ACC112 (cell line): Measurements from ENCODE around the gene MOB2.

Experiments used
- H2AFZ ChIP-seq: fragments of 200-600 bp; sonication (generic); one replicate; pipeline ENCODE4 v1.6.0; 2017; ENCODE audit warnings: antibody characterized with exemption, low read length; ENCODE audit not compliant: unreplicated experiment
- H3K27ac ChIP-seq: fragments of 200-600 bp; sonication (generic); 2 replicates; pipeline ENCODE4 v1.5.1; 2014; ENCODE audit warnings: low read depth, mild to moderate bottlenecking, antibody characterized with exemption, low read length, moderate library complexity
- H3K27me3 ChIP-seq: fragments of 200-600 bp; sonication (generic); 2 replicates; pipeline ENCODE4 v1.6.1; 2014; ENCODE audit warnings: mild to moderate bottlenecking, antibody characterized with exemption, low read length, moderate library complexity, mixed read lengths; ENCODE audit not compliant: insufficient read depth
- H3K36me3 ChIP-seq: fragments of 200-600 bp; sonication (generic); 2 replicates; pipeline ENCODE4 v1.6.1; 2016; ENCODE audit warnings: mild to moderate bottlenecking, antibody characterized with exemption, low read length, moderate library complexity, mixed read lengths; ENCODE audit not compliant: insufficient read depth
- H3K4me1 ChIP-seq: fragments of 200-600 bp; sonication (generic); one replicate; pipeline ENCODE4 v1.6.1; 2016; ENCODE audit warnings: low read length, mixed read lengths; ENCODE audit not compliant: insufficient read depth, unreplicated experiment, control insufficient read depth
- H3K4me3 ChIP-seq: fragments of 200-600 bp; sonication (generic); 2 replicates; pipeline ENCODE4 v1.5.1; 2014; ENCODE audit warnings: mild to moderate bottlenecking, low read depth, low read length
- H3K79me2 ChIP-seq: fragments of 200-600 bp; sonication (generic); one replicate; pipeline ENCODE4 v1.6.0; 2016; ENCODE audit warnings: low read length; ENCODE audit not compliant: control insufficient read depth, unreplicated experiment, insufficient read depth

Gene MOB2

DNA sequence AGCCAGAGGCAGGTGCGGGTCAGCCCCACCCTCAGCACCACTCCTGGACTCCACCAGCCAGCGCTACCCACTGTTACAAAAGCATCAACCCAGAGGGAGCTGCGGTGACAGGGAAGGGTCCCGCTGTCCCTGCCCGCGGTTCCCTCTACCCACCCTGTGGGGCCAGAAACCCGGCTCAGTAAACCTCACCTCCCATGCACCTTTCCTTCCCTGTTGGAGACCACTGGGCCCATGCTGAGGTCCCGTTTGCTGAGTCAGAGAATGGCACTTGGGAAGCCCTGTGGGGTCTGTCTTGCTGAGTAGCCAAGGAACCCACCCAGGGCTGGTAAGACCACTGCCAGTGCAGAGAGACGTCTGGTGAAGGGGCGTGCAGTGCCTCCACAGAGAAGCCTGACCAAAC, 42.1 kb upstream of the MOB2 start:
- H3K27me3 ChIP-seq = no peaks in the 10 kb centered on the region
- no peak overlapping the region for H3K4me3 ChIP-seq
- peaks cover 2% of the 10 kb centered on the region for H3K4me1 ChIP-seq
- H3K27ac ChIP-seq = no peak overlapping the region
- peaks cover 48% of the 10 kb centered on the region for H3K79me2 ChIP-seq
- H2AFZ ChIP-seq = no peak overlapping the region
- no peaks in the 10 kb centered on the region for H3K36me3 ChIP-seq

DNA sequence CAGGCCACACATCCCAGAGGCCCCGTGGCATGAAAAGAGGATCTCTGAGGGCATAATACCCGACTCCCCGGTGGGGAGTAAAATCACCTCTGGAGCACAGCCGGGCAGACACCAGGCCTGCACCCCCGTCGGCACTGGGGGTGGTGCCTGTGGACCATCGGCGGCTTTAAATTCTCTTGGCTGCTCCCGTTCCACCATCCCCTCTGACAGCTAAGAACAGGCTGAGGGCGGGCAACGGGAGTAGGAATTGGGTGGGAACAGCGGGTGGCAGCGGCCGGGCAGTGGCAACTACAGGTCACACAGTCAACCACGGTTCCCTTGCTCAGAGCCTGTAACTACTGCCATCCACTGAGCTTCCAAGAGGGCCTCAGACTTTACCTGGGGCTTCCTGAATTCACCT, 40.2 kb upstream of the MOB2 start:
- H3K4me1 ChIP-seq = no peaks in the 10 kb centered on the region
- peaks cover 37% of the 10 kb centered on the region for H3K79me2 ChIP-seq
- no peak overlapping the region for H3K4me3 ChIP-seq
- no peaks in the 10 kb centered on the region for H3K27me3 ChIP-seq
- no peaks in the 10 kb centered on the region for H3K36me3 ChIP-seq
- H3K27ac ChIP-seq = no peak overlapping the region
- H2AFZ ChIP-seq = no peak overlapping the region

DNA sequence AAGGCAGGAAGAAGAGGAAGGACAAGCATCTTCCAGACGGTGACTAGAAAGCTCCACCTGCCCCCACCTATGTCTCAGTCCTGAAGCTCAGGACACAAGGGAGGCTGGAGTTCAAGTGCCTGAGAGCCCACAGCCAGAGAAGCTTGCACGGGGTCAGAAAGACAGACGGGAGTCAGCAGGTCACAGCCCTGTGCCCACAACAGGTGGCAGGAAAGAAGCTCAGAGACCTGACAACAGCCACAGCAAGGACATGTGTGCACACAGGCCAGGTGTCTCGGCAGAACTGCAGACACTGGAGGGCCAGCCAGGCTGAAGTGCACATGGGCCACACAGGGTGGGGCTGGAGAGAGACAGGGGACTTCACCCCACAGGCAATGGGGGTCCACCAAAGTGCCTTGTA, 37.2 kb upstream of the MOB2 start:
- Histone ChIP-seq H2AFZ (no peak overlapping the region), H3K27ac (no peak overlapping the region), H3K4me3 (no peak overlapping the region), H3K36me3 (no peaks in the 10 kb centered on the region), H3K4me1 (no peaks in the 10 kb centered on the region), H3K27me3 (no peaks in the 10 kb centered on the region), H3K79me2 (peaks cover 24% of the 10 kb centered on the region)

DNA sequence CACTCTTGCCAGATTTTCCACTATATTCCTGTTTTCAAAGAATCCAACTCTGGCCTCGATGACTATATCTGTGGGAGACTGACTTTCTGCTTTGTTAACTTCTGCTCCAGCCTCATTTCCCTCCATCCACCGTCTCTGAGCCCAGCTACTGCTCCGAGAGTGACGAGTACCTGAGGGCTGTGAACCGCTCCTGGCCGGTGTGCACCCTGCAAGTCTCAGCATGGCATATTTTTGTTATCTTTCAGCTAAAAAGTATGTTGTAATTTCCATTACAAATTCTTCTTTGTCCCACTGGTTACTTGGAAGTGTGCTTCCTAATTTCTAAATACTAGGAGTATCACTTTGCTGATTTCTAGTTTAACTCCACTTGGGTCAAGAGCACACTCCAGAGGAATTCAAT, 36.5 kb upstream of the MOB2 start:
- no peaks in the 10 kb centered on the region for H3K27me3 ChIP-seq
- H3K79me2 ChIP-seq = peaks cover 24% of the 10 kb centered on the region
- no peak overlapping the region for H3K27ac ChIP-seq
- no peaks in the 10 kb centered on the region for H3K4me1 ChIP-seq
- H2AFZ ChIP-seq = no peak overlapping the region
- H3K4me3 ChIP-seq = no peak overlapping the region
- no peaks in the 10 kb centered on the region for H3K36me3 ChIP-seq

DNA sequence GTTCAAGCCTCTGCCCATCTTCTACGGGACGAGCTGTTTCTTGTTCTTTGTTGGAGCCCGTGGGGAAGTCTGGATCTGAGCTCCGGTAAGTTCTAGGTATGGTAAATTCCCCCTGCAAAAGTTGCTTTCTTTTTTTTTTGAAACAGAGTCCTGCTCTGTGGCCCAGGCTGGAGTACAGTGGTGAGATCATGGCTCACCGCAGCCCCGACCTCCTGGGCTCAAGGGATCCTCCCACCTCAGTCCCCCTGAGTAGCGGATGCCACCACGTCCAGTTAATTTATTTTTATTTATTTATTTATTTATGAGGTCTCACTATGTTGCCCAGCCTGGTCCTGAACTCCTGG, 35.5 kb upstream of the MOB2 start:
- H3K27ac ChIP-seq = no peak overlapping the region
- H3K79me2 ChIP-seq = peaks cover 27% of the 10 kb centered on the region
- H2AFZ ChIP-seq = no peak overlapping the region
- no peaks in the 10 kb centered on the region for H3K36me3 ChIP-seq
- no peaks in the 10 kb centered on the region for H3K27me3 ChIP-seq
- H3K4me1 ChIP-seq = no peaks in the 10 kb centered on the region
- no peak overlapping the region for H3K4me3 ChIP-seq

DNA sequence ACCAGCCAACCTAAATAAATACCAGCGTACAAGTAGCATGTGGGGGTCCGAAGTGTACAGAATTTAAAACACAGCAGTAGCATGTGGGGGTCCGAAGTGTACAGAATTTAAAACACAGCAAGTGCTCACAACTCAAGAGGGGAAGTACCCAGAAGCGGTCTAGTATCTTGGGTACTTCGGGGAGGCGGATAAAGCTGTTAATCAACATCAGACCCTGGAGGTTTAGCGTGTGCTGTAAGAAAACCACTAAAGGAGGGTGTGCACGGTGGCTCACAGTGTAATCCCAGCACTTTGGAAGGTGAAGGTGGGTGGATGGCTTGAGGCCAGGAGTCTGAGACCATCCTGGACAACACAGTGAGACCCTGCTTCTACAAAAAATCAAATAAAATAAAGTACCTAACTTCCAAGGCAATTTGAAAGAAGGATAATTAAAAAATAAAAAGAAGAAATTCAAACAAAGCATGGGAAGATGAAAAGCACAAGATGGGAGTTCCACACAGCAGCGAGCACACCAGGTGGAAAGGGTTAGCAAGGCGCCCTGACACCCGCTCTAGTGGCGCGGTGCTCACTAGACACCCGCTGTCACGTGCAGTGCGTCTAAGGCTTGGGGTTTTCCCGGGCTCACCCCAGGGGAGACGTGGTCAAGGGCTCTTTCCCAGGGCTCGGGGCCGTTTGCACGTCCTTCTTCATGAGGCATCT, 35.0 kb upstream of the MOB2 start:
- peaks cover 27% of the 10 kb centered on the region for H3K79me2 ChIP-seq
- no peaks in the 10 kb centered on the region for H3K4me1 ChIP-seq
- H2AFZ ChIP-seq = no peak overlapping the region
- no peak overlapping the region for H3K4me3 ChIP-seq
- no peaks in the 10 kb centered on the region for H3K36me3 ChIP-seq
- no peak overlapping the region for H3K27ac ChIP-seq
- no peaks in the 10 kb centered on the region for H3K27me3 ChIP-seq

DNA sequence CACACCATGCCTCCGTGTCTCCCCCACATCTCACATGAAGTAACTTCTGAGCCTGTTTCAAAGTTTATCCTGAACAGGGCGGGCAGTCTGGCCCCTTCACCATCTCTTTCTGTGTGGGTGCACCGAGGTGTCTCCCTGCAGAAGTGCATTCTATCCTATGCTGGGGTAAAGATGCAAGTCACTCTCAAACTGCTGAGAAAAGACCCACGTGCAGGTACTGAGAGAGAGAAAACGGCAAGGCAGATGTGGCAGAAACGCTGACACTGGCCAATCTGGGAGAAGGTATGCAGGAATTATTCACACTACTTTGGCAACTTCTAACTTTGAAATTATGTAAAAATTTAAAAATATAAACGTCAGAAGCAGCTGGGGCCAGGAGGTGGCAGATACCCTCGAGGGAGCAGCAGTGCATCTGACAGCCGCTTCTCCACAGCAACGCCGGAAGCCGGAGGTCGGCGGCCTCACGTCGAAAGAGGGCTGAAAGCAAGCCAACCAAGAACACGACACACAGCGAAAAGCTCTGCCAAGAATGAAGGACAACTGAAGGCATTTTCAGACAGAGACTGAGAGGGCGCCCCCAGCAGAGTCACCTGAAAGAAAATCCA, 34.2 kb upstream of the MOB2 start:
- no peak overlapping the region for H3K27ac ChIP-seq
- no peak overlapping the region for H2AFZ ChIP-seq
- no peaks in the 10 kb centered on the region for H3K27me3 ChIP-seq
- H3K4me3 ChIP-seq = no peak overlapping the region
- peaks cover 29% of the 10 kb centered on the region for H3K79me2 ChIP-seq
- H3K36me3 ChIP-seq = no peaks in the 10 kb centered on the region
- no peaks in the 10 kb centered on the region for H3K4me1 ChIP-seq

DNA sequence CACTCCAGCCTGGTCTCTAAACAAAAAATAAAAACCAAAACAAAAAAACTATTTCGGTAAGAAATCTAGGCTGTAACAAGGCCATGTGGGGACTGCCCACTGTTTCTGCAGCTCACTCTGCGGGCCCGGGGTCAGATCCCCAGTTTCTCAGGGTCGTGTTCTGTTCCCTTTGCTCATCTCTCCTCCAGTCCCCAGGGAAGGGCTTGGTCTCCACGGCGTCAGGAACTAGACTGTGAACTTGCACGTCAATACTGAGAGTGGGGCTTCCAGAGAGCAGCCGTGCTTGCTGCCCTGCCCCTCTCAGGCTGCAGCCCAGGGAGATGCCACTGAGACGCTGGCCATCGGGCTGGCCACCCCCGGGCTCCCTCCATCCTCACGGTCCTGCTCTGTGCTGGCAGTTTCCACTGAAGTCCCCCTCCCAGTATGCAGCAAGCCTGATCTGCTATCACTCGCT, 33.7 kb upstream of the MOB2 start:
- Histone ChIP-seq H3K27ac (no peak overlapping the region), H3K4me1 (no peaks in the 10 kb centered on the region), H2AFZ (no peak overlapping the region), H3K36me3 (no peaks in the 10 kb centered on the region), H3K4me3 (no peak overlapping the region), H3K79me2 (peaks cover 32% of the 10 kb centered on the region), H3K27me3 (no peaks in the 10 kb centered on the region)

DNA sequence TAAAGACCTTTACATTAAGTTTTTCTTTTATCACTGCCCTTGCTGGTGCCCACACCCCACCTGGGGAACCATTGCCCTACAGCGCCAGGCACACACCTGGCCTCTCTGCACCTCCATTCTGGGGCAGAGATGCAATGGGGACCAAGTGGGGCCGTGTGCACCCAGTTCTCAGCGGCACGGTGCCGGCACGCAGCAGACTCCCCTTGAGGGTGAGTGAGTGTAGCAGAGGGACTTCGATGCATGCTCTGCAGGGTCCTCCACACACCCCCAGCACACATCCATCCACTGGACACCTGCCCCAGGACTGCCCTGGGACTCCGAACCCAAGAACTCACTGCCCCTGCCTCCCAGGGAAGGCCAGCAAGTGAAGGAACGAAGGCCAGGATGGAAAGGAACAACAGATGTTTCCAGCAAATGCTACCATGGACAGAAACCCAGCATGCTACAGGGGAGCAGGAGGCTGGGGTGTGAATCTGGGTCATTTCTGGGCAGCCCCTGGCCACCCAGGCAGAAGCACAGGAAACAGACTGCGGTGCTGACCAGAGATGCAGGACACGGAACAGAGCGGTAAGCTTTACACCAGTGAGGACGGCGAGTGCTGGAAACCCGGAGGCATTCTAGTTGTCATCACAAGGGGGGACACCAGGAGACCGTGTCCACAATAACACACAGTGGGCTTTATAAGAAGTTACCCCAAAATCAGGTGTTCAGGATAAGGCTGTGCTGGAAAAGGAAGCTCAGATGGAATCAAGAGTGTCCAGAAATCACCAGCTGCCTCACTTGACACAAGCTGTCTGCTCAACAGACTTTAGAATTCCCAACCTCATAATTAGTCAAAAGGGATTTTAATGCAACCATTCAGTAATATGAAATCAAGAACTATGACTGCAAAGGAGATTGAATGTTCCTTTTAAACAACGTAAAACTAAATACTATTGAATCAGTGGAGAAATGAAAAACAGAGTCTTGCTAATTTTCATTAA, 32.7 kb upstream of the MOB2 start:
- peaks cover 41% of the 10 kb centered on the region for H3K79me2 ChIP-seq
- no peak overlapping the region for H2AFZ ChIP-seq
- no peaks in the 10 kb centered on the region for H3K27me3 ChIP-seq
- no peak overlapping the region for H3K27ac ChIP-seq
- H3K4me3 ChIP-seq = no peak overlapping the region
- no peaks in the 10 kb centered on the region for H3K36me3 ChIP-seq
- H3K4me1 ChIP-seq = no peaks in the 10 kb centered on the region

DNA sequence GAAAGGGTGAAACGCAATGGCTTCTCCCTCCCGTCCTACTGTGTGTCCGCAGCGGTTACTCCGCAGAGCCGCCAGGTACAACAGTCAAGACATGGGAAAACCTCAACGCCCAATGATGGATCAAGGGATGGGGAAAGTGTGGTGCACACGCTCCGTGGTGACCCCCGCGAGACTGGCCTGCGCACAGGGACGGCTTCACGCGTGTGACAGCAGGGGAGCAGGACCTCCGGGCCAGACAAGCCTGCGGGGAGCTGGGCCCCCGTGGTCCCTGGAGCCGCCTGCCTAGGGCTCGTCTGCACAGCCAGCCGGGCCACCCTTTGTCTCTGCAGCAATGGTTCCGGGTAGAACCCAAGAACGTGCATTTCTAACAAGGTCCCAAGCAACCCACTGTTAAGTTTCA, 31.7 kb upstream of the MOB2 start:
- H3K4me1 ChIP-seq = no peaks in the 10 kb centered on the region
- no peaks in the 10 kb centered on the region for H3K36me3 ChIP-seq
- H3K27me3 ChIP-seq = no peaks in the 10 kb centered on the region
- H3K27ac ChIP-seq = no peak overlapping the region
- peaks cover 50% of the 10 kb centered on the region for H3K79me2 ChIP-seq
- H2AFZ ChIP-seq = no peak overlapping the region
- H3K4me3 ChIP-seq = no peak overlapping the region
